DMS 273 (cell line): ENCODE results near the gene A4GALT.

Experiments used
- DNase-seq: peaks from one replicate; lab custom pipeline; 2025; ENCODE audit not compliant: unreplicated experiment; lab: John Stamatoyannopoulos, UW

The A4GALT gene

DNA sequence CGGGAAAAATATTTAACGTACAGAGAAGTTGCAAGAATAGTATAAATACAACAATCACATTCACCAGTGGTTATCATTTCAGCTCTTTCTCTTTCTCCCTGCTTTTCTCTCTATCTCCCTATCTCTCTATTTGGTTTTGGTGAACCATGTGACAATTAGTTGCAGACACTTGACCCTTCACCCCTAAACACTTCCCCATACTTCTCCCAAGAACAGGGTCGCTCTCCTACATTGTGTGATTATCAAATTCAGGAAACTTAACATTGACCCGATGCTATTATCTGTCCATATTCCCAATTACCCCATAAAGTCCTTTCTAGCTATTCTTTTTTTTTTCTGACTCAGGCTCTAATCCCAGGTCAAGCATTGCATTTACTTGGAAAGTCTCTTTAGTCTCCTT, 66.7 kb downstream of the A4GALT start:
- no peak for DNase-seq

DNA sequence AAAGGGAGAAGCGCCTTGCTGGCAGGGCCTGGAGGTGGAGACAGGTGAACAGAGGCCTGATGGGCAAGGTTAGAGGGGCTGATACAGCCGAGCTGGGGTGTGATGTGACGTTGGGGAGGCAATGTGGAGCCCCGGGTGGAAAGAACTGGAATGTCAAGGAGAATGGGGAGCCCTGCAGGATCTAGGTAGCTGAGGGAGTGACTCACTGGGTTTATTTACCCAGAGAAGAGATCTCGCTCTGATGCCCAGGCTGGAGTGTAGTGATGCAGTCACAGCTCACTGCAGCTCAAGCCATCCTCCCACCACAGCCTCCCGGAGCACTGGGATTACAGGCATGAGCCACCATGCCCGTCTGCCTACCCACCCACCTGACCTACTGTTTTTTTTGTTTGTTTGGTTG, 69.5 kb downstream of the A4GALT start:
- no peak for DNase-seq

DNA sequence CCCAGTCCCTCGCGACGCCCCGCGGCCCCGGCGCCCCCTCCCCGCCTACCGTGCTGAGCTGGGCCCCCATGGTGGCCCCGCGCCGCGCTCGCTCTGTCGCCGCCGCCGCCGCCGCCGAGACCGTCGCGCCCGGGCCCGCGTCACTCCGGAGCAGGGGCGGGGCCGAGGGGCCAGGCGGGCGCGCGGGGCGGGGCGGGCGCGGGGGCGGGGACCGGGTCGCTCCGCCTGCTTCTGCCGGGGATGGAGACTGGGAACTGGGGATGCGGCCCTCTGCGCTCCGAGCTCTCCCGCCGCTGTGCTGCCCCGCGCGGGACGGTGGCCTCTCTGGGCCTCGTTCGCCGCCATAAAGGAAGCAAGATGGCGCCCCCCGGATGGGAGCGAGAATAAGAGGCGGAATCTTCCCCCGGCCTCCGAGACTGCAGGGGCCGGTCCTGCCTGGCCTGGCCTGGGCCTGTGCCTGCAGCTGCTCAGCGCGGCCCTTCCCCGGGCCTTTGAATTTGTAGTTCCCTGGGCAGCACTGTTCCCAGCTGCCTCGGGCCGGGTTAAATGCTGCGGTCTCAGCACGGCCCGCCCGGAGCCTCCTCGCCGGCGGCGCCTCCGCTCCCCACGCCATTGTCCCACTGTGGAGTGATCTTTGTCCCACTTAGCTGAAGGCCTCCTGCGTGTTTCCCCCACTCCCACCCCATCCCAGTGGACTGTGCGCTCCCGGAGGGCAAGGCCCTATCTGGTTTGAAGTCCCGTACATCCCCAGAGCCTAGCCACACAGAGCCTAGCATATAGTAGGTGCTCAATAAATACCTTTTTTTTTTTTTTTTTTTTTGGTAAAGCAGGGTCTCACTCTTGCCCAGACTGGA, 71.2 kb downstream of the A4GALT start, which contains the start of gene CYB5R3:
Gene CYB5R3, minus strand, starts transcription at position 147 of the 854 bp plus-strand sequence. Its CDS starts 77 bp downstream, at position 70.
- DNase-seq: peak; percentile 90

DNA sequence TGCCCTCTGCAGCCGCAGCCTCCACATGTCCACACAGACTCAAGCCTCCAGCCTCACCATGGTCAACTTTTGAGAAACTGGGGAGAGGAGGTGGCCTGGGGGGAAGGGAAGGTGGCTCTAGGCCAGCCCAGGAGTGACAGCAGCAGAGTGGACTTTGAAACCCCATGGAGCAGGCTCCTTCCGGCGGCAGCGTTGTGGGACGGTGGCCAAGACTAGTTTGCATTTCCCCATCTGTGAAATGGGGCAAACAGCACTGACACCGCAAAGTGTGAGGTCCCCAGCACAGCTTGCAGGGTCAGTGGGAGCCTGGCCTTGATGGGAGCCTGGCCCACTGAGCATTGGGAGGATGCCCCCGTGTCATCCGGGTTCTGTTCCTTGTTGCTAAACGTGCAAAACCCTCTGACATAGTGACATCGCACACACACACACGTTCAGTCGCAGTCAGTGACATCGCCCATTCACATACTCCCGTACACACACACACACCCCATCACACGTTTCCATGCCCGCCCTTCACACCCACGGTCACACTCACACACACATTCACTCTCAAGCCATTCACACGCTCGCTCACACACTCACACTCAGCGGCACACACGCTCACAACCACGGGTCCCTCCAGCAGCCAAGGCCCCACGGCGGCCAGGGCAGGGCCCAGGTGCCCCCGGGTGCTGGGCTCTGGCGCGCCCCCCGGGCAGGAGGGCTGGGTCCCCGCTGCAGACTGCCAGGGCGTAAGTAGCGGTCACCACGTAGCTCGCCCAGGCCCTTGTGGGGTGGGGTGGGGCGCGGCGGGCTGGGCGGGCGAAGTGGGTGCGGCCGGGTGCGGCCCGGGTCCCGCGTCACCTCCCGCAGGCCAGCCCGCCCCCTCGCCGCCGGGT, 72.1 kb downstream of the A4GALT start:
- DNase-seq: peak; percentile 66

DNA sequence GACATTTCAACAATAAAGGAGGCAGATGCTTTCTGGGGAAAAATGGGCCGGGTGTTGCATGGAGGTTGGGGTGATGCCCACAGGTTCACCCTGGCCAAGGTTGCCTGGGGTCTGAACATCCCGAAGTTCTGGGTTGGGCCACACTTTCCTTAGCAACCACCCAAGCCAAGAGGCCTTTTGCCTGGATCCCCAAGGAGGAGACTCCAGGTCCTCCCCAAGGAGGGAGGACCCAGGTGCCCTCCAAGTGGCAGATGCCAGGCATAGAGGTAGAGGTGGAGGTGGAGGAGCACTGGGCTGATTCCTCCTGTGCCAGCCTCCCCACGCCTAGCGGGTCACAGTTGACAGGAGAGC, 72.7 kb downstream of the A4GALT start:
- no peak for DNase-seq

DNA sequence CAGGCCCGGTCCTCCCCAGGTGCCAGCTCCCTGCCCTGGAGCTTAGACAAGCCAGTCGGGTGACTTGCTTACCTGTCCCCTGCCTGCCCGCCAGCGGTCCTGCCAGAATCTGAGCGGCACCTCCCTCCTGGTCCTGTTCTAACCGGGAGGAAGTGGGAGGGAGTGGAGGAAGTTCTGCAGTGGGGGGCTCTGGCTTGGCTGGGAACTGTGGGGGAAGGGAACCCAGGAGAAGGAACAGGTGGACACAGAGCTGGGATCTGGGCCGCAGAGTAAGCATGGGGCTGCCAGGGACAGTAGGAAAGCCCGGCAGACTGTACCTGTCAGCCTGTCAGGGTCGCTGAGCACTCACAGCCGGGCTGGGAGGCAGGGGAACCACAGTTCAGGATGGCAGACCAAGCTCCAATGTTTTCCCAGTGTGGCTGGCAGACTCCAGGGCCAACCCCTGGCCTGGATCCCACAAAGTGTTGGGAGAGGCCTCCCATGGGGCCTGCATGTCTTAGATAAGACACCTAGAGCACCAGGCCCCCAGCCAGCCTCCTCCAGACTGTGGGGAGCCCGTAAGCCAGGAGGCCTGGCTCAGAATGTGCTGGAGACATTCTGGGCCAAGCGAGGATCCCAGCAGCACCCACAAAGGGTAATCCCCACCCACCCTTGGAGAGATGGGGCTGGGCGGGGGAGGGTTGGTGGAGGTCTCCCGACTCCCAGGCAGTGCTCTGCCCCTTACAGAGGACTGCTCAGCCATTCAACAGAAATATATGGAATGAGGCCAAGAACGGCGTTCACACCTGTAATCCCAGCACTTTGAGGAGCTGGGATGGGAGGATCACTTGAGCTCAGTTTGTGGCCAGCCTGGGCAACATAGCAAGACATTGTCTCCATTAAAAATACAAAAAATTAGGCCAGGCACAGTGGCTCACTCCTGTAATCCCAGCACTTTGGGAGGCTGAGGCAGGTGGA, 73.8 kb downstream of the A4GALT start:
- peak; percentile 35 for DNase-seq

DNA sequence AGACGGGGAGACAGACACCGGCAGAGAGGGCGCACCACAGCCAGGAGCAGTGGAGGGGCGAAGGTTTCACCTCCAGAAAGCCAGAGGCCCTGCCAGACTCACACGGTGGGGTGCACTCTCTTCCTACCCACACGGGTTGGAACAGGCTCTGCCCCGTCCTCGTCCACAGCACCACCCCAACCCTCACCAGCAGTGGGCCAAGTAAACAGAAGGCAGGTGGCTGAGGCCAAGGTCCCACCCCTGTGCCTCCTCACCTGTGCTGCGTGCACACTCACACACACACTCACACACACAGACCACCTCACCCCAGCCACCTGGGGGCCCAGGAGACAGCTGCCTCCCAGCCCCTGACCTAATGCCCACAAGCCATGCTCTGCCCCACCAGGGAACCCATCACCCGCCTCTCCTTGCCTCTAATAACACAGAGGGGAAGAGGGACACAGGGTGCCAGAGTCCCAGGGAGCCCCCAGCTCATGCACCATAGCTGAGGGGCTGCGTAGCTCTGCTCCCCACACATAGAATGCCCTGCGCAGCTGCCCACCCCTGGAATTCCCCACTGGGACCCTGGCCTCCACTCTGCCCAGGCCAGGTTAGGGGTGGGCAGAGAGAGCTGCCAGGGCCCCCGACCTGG, 74.6 kb downstream of the A4GALT start:
- DNase-seq: no peak

DNA sequence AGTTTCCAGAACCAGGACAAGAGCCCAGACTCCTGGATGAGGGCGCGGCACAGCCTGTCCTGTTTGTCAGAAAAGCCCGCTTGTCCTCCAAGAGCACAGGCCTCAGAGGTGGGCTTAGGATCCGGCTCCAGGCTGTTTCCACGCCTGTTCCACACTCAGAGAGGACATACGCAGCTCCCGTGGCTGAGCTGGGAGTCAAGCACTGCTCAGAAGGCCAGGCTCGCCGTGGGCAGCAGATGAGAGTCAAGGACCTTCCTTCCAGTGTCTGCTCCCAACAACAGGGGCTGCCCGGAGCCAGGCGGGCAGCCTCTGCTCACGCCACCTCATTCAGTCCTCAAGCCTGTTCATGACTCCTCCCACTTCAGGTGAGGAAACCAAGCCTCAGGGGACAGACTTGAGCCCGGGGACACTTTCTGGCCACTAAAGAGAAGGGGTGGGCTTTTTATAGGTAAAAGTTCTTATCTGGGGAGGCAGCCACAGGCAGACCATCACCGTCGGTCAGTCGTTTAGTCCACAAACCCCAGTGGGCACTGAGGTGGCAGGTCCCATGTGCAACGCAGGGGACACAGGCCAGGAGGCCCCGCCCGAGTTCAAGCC, 75.2 kb downstream of the A4GALT start:
- DNase-seq: no peak

DNA sequence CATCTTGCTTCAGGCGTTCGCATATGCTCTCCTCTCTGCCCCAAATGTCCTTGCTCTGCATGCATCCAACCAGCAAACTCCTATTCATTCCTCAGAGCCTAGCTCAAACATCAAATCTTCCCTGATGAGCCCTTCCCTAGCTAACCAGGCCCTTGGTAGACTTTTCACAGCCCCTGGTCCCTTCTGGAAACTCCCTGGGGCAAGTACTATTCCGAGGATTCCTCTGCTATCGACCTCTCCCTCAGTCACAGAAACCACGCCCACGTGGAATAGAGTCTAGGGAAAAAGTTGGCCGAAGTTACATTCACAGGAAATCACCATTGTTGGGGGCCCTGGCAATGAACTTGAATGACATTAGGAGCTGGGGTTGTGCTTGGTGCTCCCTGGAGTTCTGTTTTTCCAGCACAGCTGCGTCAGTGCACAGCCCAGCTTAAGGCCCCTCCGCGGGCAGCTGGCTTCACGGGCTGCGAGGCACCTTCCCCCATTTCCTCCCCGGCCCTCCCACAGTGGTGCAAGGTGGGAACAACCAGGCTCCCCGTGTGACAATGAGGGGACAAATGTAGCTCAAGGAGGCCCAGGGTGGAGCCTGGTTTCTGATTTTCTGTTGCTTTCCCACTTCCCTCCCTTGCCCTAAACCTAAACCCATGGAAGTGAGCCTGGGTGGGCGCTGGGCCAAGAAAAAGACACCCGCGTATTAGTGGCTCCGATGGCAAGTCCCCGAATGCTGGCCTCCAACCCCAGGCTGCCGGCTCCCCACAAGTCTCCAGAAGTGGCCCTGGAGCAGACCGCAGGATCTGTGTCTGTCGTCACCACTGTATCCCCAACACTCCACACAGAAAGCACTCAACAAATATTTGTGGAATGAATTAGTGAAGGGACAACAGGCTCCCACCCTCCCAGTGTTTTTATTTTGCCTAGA, 76.0 kb downstream of the A4GALT start:
- peak; percentile 14 for DNase-seq

DNA sequence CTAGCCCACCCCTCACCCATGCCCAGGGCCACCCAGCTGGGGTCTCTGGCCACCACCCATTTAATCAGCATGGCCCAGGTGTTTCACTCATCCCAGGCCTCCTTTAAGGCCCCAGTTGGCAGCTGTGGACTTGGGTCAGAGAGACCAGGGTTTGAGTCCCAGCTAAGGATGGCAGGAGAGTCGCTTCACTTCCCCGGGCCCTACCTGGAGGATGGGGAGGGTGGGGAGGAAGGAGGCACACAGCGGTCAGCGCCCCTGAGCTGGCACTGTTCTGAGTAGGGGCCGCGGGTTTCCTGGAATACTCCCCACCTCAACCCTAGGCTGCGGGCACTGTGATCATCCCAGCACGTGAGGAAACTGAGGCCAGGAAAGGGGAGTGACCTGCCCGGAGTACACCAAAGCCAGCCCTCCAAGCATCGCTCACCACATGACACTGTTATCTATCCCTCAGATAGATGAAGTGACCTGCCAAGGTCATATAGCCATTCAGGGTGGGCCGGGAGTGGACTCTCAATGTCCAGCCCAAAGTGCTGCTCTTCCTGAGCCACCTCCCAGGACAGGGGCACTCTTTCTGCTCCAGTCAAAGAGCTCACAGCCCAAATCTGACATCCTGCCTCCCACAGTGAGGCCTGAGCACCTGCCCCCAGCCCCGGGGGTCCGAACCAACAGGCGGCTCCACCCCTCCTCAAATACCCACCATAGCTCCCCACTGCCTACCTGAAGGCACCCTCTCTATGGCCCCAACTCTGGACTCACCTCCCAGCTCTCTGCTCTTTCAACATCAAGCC, 76.8 kb downstream of the A4GALT start:
- DNase-seq: no peak

DNA sequence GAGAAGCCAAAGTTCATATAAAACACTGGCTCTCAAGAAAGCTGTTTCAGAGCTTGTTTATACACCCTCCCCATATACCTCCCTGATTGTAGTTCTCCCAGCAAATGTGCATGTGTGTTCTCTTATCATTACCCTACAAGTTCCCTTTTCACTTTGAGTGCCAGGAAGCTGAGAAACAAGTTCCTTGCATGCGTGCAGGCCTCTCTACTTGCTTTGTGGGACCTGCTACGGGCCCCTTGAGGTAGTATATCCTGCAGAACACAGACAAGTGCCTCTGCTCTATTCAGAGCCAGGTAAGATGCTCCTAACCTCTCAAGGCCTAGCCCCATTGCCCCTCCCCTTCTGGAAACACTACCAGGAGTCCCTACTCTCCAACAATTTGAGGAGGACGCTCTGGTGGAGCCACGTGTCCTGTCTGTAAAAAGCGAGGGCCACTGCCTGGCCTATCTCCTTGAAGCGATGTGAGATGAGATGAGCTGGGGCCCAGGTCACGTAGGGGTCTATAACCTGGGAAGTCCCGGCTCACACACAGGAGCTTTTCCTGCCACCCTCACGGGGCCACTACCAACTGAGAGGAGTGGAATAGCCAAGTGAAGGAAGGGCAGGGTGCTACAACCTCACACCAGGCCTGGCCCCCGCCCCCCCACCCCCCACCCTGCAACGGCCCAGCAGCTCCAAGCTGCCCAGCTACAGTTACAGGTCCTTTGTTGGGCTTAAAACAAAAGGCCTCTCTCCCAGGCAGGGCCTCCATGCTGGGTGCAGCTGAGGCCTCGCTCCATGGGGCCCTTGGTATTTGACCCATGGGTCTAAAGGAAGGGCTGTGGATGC, 77.7 kb downstream of the A4GALT start:
- no peak for DNase-seq
